Stimulated activated CD4-positive, alpha-beta T cell treated with anti-CD3 and anti-CD28 coated beads, Interleukin-1b, Interleukin-23, amount 100 ng/mL, for 24 hours (primary cell): ENCODE results near the gene IQSEC1.
A peak's percentile ranks its signal among the peaks of the same experiment; 100 is the strongest.

Experiments
- DNase-seq, 4 experiments: peaks; one replicate each; pipeline ENCODE4 v3.0.0-alpha.2; 2020; ENCODE audit warnings: low read depth in 4 of 4, low spot score in 1 of 4

IQSEC1 gene

DNA sequence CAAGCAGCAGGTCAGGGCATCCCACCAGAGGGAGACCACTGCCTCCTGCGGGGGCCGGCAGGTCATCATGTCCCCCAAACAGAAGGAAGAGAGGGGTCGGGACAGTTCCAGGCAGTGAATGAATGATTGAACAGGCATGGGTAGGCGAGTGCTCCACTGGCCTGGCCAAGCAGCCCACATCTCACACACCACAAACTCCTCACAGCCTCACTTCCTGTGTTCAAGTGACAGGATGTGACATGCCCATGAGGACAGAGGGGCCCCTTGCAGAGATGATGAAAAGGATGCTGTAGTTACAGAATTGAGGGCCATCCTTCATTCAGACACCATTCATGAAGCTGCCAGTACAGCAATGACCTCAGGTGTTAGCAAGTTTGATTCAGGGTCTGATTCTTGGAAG is 3.7 kb downstream of the IQSEC1 start:
- DNase-seq: peak in 2 of 4 experiments; percentile 14 to 19

DNA sequence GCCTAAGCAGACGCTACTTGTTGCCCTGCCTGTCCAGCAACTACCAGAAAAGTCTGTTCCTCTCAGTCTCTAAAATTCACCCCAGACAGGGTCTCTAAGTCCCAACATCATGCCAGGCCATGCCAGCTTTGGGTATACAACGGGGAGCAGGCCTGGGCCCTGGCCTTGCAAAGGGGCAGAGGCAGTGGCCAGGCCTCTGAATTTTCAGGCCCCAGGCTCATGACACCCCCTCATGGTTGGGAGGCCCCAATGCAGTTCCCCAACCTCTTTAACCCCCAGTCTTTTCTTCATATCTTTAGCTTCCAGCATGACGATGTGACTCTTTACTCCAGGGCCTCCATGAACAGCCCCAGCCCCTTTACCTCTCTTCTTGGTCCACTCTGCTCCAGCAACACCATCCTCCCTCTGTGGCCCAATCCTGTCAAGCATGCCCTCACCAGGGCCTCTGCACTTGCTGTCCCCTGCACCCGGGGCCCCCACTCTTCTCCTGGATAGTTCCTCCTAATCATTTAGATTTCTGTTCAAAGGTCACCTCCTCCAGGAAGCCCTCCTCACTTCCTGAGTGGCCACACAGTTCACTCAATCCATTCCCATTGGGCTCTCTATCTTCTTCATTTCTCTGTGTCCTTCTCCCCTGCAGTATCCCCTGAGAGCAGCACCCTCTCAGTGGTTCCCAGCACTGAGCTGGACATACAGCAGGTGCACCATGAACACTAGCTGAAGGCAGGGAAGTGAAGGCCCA is 4.8 kb downstream of the IQSEC1 start:
- DNase-seq: no peak

DNA sequence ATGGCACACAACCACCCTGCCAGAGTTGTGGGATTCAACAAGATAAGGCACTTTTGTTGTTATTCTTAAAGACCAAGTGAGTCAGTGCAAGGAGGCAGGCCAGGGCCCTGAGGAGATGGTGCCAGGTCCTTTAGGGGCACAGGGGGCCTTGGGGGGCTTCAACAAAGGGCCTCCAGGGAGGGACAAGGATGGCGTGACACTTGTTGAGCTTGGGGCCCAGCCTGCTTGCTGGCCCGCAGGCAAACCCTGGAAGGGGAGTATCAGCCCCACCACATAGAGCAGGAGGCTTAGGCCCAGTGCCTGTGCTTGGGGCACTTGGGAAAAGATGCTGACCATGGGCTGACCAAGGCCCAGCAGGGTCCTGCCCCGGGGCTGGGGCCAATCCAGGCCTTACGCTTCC is 5.5 kb downstream of the IQSEC1 start:
- no peak for DNase-seq

DNA sequence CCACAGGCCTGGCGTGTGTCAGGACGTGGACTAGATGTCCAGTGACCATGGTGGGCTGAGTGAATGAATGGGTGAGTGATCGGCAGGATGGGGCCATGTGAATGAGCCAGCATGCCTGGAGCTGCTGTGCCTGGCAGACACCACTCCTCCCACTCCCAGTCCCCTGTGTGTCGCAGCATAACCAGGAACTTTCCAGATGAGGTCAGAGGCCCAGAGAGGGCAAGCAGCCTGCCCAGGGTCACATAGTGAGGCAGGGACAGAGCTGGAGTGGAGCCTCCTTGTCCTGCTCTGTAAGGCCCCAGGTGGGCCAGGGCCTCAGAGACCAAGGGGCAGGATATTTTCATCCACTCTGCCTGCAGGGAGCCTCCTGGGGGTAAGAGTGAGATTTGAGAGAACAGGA is 6.4 kb downstream of the IQSEC1 start:
- no peak for DNase-seq

DNA sequence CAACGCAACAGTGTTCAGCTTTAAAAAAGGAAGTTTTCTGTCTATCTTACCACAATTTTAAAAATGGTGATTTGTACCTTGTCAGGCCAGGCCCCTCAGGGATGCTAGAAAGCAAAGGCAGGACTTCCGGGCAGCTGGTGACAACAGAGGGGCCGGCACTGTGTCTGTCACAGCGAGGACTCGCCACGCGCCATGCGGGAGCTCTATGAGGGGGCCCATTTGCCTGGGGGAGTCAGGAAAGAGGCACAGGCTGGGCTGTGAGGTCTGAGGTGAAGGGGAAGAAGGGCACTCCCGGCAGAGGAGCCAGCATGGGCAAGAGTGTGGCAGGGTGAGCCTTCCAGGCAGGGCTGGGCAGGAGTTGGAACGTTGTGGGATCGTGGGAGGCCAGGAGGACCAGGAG is 7.0 kb downstream of the IQSEC1 start:
- no peak for DNase-seq

DNA sequence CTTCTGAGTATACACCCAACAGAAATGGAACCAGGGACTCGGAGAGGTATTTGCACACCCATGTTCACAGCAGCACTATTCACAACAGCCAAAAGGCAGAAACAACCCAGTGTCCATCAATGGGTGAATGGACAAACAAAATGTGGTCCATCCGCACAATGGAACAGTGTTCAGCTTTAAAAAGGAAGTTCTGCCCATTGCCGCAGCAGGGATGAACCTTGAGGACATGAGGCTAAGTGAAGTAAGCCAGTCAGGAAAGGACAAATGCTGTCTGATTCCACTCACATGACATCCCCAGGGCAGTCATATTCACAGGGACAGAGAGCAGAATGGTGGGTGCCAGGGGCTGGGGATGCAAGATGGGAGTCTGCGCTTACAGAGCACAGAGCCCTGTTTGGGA is 7.5 kb downstream of the IQSEC1 start:
- DNase-seq: no peak

DNA sequence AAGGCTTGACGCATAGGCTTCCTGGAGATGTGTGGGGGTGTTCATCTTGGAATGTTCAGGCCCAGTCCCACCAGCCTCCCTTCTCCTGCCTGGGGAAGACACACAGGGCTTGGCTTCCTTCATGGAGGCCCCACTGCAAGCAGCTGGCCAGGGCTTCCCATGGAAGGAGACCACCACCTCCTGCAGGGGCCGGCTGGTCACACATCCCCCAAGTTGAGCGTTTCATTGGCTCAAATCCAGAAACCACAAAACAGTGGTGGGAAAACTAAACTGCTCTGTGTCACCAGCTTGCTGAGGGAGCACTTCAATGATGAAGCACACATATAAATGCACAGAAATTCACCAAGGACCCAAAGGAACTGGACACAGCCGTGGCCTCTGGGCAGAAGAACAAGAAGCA is 8.3 kb downstream of the IQSEC1 start:
- DNase-seq: no peak

DNA sequence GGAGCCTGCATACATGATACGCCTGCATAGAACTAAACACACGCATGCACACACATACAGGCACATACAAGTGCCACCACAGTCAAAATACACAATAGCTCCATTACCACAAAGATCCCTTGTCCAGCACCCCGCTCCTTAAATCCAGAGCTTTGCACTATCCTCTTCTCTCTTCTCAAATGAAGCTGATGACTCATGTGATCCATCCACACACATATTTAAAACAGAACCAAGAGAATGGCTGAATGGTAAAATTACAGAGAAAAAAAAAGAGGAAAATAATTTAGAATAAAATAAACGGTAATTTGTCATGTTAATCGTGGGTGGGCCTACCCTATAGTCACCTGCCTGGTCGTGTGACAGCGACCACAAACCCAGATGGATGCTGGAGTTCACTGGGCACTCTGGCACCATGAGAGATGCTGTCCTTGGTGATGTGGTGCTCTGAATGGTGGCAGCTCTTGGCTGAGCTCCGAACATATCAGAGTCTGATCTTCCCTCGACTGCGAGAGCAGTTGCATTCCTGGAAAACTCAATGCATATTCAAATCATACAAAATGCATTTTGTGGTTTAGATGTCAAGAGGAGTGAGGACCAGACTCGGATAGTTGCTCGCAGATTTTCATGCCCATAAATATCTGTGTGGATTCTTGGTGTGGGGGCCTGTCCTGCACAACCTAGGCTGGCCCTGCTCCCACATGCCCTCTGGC is 8.9 kb downstream of the IQSEC1 start:
- no peak for DNase-seq

DNA sequence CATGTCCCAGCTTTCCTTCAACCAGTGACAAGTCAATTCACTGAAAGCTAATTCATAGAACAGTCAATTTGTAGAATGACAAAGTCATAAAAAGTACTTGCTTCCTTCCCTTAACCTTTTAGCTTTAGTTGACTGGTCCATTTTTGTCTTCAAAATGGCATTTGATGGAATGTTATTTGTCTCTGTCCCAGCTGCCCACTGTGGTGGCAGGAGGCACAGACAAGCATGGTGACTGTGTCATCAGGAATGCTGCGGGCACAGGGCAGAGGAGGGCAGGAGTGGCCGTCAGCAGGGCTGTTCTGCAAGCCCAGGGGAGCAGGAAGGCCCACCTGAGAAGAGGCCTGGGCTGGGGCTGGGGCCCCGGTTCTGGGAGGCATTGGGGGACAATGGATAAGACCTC is 10.0 kb downstream of the IQSEC1 start:
- no peak for DNase-seq

DNA sequence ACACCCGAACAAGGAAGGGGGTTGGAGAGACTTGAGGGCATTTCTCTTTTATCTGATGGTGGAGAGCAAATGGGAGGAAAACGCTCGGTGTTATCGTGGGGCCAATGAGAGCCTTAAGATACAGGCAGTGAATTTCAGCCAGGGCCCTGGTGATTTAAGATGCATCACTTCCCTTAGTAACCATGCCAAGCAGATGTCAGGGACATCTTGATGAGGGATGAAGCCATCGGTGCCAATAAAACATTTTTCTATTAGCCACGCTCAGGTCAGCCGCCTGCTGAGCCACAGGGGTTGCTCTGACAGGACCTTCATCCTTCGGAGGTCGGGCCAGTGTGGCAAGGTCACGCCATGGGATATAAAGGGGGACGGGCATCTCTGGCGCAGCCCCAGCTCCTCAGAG is 10.6 kb downstream of the IQSEC1 start:
- DNase-seq: no peak

DNA sequence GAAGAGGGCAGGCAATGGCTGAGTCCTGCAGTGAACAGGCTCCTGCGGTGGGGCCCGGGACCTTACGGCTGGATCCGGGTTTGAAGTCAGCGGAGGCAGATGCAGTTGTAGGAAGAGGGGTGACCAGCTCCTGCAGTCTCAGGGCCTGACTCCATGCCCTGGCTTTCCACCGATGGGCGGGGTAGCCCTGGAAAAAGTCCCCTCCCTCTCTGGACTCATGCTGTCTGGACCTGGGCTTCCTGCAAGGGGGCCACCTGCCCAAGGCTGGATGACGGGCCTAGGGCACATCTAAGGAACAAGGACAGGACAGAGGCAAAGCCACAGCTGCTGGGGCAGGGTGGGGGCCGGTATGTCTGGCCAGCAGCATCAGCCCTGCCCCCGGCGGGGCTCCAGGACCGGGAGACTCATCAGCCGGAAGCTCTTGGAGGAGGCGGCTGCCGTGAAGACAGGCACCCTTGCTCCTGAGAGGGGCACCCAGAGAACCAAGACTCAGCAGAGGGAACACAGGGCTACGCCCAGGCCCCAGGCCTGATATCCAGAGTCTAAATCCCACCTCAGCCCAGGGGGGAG is 12.8 kb downstream of the IQSEC1 start:
- no peak for DNase-seq

DNA sequence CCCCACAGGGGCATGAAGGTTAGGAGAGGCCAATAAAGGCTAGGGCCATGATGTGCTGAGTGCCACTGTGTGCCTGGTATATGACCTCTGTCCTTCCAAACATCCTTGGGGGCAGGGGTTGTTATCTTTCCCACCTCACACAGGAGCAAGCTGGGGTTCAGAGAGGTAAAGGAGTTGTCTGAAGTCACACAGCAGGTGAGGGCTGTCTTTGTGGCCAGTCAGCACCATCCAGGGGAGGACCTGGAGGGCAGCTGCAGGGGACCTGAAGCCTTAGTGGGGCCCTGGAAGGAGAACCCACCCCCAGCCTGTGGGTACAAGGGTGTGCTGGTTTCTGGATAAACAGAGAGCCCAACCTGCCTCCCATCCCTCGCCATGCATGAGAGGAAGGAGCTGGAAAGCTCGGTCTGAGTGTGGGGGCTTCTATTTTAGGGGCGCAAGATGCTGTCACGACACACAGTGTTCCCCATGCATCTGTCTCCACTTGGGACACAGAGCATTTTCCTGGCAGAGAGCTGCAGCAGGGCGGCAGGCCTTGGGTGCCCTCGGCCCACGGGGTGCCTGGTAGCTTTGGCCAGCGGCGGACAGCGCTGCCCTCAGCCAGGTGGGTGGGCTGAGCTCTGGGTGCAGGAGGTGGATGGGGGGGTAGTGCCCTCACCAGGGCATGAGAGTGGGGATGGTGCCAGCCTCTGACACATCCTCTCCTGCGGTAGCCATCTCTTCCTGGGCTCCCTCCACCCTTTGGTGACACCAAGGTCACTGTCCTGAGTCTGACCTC is 14.7 kb downstream of the IQSEC1 start:
- no peak for DNase-seq

DNA sequence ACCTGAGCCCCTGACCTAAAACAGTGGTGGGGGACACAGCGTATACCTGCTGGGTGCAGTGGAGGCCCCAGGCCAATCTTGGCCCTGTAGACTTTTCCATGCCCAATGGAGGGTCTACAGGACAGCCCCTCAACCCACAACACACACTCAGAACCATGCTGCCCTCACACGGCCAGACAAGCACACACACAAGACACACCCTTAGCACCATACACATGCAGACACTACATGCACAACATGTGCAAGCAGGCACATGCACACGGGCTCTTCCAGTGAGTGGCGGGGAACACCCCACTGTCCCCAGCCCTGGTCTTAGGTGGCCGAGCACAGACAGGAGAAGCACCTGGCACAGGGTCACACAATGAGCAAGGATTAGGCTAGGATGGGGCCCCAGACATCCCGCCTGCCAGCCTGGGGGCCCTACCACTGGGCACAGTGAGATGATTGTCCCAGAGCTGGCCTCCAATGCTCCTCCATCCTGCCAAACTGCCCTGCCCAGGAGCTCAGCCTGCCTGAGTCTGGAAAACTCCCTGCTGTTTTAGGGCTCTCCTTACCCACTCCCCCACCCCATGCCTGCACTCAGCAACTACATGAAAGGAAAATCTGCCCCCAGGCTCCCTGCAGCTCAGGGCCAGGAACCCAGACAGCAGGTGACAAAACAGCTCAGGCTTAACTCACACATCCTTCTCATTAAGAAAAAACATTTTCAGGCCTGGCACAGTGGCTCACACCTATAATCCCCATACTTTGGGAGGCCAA is 15.8 kb downstream of the IQSEC1 start:
- DNase-seq: no peak

DNA sequence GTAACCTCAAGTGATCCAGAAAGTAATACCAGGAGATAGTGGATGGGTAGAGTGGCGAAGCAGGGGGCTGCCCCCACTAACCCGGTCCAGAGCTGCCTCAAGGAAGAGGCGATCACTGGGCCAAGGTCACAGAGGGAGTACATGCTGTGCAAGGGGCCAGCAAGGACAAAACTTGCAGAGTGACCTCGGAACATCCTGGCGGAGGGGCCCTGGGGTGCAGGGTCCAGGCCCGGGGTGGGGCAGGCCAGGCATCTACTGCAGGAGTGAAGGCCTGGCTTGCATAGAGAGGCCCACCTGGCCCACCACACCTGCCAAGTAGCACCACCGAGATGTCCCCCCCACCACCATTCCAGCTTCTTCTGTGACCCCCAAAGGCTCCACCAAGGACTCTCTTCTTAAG is 17.6 kb downstream of the IQSEC1 start:
- no peak for DNase-seq

DNA sequence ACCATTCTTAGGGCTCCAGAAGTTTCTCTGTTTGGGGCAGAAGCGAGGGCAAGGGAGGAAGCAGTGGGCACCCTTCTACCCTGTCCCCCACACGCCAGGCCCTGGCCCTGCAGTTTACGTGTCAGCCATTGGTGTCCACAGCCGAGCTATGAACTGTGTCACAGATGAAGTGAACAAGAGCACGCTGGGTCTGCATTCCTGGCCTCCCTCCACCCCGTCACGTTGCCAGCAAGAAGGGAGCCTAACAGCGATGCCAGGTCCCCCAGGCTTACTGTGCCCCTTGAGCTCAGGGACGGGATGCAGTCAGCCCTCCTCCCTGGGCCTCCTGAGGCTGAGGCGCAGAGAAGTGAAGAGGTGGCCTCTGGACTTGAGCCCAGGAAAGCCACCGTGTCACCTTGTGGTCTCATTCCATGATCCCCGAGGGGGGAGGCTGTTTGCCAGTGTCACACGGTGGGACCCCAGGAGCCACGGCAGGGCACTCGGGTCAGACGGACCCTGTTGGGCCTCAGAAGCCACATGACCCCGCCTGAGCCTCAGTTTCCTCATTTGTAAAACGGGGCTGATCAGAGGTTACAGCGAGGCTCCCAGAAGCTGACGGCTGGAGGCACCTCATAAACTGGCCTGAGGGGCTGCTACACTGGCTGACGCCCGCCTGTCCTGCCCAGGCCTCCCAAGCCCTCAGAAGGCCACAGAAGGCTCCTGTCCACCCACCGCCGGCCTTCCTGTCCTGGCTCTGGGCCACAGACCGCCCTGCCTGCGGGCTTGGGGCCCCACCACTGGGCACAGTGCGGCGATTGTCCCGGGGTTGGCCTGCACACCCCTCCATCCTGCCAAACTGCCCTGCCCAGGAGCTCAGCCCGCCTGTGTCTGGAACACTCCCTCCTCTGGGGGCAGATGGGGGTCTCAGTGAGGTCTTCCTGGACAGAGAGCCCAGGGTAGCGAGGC is 18.6 kb downstream of the IQSEC1 start:
- no peak for DNase-seq

DNA sequence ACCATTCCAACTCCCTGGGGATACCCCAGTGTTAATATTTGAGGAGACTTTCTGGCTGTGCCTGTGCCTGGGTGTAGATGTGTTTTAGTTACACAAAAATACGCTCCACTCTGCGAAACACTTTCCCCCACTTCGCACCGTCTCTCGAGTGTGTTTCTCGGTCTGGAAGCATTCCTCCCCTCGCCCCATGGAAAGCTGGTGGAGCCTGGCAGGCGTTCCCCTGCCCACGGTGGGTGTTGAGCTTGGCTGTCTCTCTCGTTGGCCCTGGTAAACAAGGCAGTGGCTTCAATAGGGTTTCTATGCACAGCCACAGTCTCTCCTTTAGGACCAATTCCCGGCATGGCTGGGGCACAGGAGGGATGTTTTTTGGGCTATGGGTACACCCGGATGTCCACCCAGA is 19.3 kb downstream of the IQSEC1 start:
- no peak for DNase-seq

DNA sequence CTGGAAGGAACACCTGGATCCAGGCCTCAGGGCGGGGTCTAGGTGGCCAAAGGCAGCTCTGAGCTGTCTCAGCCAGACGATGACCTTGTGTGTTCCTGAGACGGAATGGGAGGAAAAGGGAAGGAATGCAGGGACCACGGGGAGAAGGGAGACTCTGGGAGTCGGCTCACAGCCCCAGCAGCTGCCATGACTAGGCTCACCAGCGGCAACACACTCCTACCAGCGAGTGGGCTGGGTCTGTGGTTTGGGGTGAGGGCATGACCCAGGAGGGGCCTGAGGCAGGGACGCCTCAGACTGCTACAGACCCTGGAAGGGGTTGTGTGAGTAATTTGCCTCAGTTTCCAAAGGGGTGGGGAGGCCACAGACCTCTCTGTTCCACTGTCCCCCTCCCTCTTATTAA is 19.8 kb downstream of the IQSEC1 start:
- DNase-seq: no peak

DNA sequence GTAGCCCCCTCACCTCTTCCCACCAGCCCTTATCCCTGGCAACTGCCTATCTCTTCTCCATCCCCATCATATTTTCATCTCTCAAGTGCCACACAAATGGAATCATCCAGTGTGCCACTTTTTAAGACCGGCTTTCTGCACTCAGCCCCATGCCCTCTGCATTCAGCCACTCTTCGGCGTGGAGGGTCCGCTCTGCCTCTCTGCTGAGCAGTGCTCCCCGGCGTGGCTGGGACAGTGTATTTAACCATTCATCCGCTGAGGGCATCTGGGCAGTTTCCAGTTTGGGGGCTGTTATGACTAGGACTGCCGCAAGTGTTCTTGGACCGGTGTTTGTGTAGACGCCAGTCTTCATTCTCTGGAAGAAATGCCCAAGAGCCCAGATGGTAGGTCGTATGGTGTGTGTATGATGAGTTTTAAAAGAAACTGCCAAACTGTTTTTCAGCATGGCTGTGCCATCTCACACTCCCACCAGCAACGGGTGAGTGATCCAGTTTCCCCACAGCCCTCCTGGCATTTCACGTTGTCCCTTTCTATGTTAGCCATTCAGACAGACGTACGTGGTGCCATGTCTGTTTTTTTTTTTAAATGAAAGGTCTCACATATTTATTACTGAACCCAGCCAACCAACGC is 20.9 kb downstream of the IQSEC1 start:
- DNase-seq: no peak

DNA sequence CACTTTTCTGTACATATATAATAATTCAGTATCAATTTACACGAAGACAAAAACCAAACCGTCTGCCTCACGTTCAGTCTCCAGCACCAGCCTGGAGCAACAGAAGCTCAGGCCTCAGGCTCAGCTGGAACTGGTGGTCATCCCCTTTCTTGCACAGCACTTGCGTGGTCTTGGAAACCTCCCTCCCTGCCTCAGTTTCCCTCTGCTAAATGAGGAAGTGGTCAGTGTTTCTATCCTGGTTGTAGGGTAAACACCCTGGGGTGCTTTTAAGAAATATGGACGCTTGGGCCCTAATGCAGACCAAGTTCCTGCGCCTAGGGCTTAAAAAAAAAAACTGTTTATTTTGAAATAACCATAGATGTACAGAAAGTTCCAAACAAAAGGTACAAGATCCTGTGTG is 21.6 kb downstream of the IQSEC1 start:
- DNase-seq: no peak

DNA sequence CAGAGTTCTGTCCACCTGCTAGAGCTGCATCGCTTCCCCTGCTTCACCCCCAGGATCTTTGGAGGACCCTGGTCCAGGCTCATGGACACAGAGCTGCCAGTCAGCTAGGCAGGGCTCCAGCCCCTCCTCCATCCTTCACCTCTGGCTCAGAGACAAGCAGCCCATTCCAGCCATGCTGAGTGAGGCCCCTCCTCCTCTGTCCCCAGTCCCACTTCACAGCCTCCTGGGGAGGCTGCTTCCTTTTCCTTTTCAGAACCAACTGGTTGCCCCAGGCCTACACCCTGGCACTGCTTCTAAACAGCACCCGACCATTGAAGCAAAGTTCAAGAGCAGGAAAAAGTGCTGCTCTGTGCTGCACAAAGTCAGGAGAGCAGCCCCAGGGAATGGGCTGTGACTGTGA is 22.2 kb downstream of the IQSEC1 start:
- DNase-seq: no peak
